CD4-positive, alpha-beta memory T cell (primary cell): ENCODE data around the gene KRTAP10-9. TPM values are rescaled to one million over a fixed set of nuclear protein-coding genes. Genes with fewer than 3 reads are reported as not detected.
"Not testable (repeated sequence)": the region's sequence is repeated elsewhere in the genome, so short reads cannot be mapped to it uniquely, and the experiment has no call there.

Experiments
- CTCF ChIA-PET: fragments of 350-600 bp; sonication (Branson Sonifier 250); formaldehyde crosslinking; loops from one replicate; lab custom pipeline; 2021; ENCODE audit warnings: inconsistent platforms; ENCODE audit not compliant: partially characterized antibody; lab: Charles Lee
- POLR2A ChIA-PET: fragments of 350-600 bp; sonication (Branson Sonifier 250); formaldehyde crosslinking; loops from one replicate; lab custom pipeline; 2021; ENCODE audit not compliant: partially characterized antibody; lab: Charles Lee
- DNase-seq, 5 donors: peaks; one replicate each; pipeline versions ENCODE4 v3.0.0 to v3.0.0-alpha.2; 2020 to 2022; ENCODE audit warnings: mixed read lengths in 1 of 5
- H3K27ac ChIP-seq: one replicate; pipeline ENCODE4 v1.7.0; 2013; ENCODE audit warnings: low read depth, low read length
- H3K27me3 ChIP-seq: 2 replicates; pipeline ENCODE4 v1.7.0; 2013; ENCODE audit warnings: mild to moderate bottlenecking, low read length, moderate library complexity; ENCODE audit not compliant: insufficient read depth
- H3K36me3 ChIP-seq: 2 replicates; pipeline ENCODE4 v1.7.0; 2013; ENCODE audit warnings: mild to moderate bottlenecking, low read length, moderate library complexity; ENCODE audit not compliant: insufficient read depth
- H3K4me1 ChIP-seq: 2 replicates; pipeline ENCODE4 v1.7.0; 2013; ENCODE audit warnings: mild to moderate bottlenecking, low read length, moderate library complexity; ENCODE audit not compliant: insufficient read depth
- H3K4me3 ChIP-seq, 2 donors: one replicate each; pipeline ENCODE4 v1.7.0; 2013; ENCODE audit warnings: low read length in 2 of 2, mild to moderate bottlenecking in 1 of 2
- H3K9me3 ChIP-seq, 2 donors: one replicate each; pipeline ENCODE4 v1.7.0; 2013; ENCODE audit warnings: low read length in 2 of 2, control low read depth in 1 of 2; ENCODE audit not compliant: control insufficient read depth in 1 of 2
- H3K27ac Mint-ChIP-seq, 7 donors: one replicate each; pipeline ENCODE4 v1.8.0; 2020 to 2021; ENCODE audit warnings: mixed read lengths in 7 of 7, mild to moderate bottlenecking in 6 of 7, inconsistent platforms in 3 of 7, moderate library complexity in 3 of 7
- H3K27me3 Mint-ChIP-seq, 2 donors: one replicate each; pipeline ENCODE4 v1.8.0; 2020 to 2021; ENCODE audit warnings: mixed read lengths in 2 of 2
- H3K36me3 Mint-ChIP-seq, 2 donors: one replicate each; pipeline ENCODE4 v1.8.0; 2020 to 2021; ENCODE audit warnings: mixed read lengths in 2 of 2, inconsistent platforms in 1 of 2, mild to moderate bottlenecking in 1 of 2
- H3K4me1 Mint-ChIP-seq, 4 donors: one replicate each; pipeline ENCODE4 v1.8.0; 2020 to 2021; ENCODE audit warnings: mixed read lengths in 4 of 4, mild to moderate bottlenecking in 1 of 4
- H3K4me3 Mint-ChIP-seq, 8 donors: one replicate each; pipeline ENCODE4 v1.8.0; 2020 to 2021; ENCODE audit warnings: mixed read lengths in 8 of 8, mild to moderate bottlenecking in 7 of 8, moderate library complexity in 6 of 8, inconsistent platforms in 3 of 8
- H3K9me3 Mint-ChIP-seq, 8 donors: one replicate each; pipeline ENCODE4 v1.8.0; 2020 to 2021; ENCODE audit warnings: mixed read lengths in 8 of 8, mild to moderate bottlenecking in 5 of 8, inconsistent platforms in 3 of 8, moderate library complexity in 1 of 8
- intact Hi-C: fragments of 100-400 bp; cut with micrococcal nuclease; formaldehyde crosslinking; loops from one replicate; pipeline ENCODE4 v1.15.1; 2023
- polyA plus RNA-seq, 2 donors: library from polyadenylated mRNA; unstranded; fragments of 300-500 nt; fragmentation: Illumina TruSeq; gene quantifications; one replicate each; pipeline ENCODE4 v1.2.3, GENCODE V29; 2021
- total RNA-seq, 2 experiments: library from RNA; stranded (reverse); gene quantifications; one replicate each; pipeline ENCODE4 v1.2.3, GENCODE V29; 2021

Gene KRTAP10-9
- total and polyA plus RNA-seq, 4 experiments from 2014 or later = not detected

DNA sequence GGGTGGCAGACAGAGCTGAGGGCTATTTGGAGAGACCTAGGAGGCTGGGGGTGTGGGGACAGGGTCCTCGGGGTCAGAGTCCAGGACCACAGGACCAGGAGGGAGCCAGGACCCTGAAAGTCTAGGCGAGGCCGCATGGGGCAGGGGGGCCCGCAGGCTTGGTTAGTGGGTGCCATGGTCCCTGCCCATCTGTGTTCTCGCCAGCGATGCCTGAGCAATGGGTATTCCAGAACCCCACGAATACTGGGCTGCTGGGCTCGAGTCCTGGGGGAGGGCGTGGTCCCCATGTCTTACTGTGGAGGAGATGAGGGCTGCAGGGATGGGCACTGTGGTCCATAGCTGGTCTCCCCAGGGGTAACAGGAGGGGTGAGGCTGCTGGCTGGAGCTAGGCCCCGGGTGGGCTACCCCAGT, 36.6 kb upstream of the KRTAP10-9 start:
- no peak overlapping the region for H3K4me3 ChIP-seq
- H3K9me3 ChIP-seq = no peaks in the 10 kb centered on the region
- CTCF ChIA-PET = no interaction called here
- H3K4me1 Mint-ChIP-seq = peaks cover 0 to 8% (median 3%) of the 10 kb centered on the region in 4 donors
- H3K27me3 Mint-ChIP-seq = peaks cover 14 to 16% of the 10 kb centered on the region in 2 donors
- DNase-seq = no peak
- H3K36me3 ChIP-seq = no peaks in the 10 kb centered on the region
- no peaks in the 10 kb centered on the region for H3K36me3 Mint-ChIP-seq
- H3K27me3 ChIP-seq = no peaks in the 10 kb centered on the region
- no peak overlapping the region for H3K4me3 Mint-ChIP-seq
- H3K27ac Mint-ChIP-seq = no peak overlapping the region
- no peak overlapping the region for H3K27ac ChIP-seq
- POLR2A ChIA-PET = no interaction called here
- intact Hi-C loops = no loop called here
- H3K4me1 ChIP-seq = no peaks in the 10 kb centered on the region
- H3K9me3 Mint-ChIP-seq = no peaks in the 10 kb centered on the region

DNA sequence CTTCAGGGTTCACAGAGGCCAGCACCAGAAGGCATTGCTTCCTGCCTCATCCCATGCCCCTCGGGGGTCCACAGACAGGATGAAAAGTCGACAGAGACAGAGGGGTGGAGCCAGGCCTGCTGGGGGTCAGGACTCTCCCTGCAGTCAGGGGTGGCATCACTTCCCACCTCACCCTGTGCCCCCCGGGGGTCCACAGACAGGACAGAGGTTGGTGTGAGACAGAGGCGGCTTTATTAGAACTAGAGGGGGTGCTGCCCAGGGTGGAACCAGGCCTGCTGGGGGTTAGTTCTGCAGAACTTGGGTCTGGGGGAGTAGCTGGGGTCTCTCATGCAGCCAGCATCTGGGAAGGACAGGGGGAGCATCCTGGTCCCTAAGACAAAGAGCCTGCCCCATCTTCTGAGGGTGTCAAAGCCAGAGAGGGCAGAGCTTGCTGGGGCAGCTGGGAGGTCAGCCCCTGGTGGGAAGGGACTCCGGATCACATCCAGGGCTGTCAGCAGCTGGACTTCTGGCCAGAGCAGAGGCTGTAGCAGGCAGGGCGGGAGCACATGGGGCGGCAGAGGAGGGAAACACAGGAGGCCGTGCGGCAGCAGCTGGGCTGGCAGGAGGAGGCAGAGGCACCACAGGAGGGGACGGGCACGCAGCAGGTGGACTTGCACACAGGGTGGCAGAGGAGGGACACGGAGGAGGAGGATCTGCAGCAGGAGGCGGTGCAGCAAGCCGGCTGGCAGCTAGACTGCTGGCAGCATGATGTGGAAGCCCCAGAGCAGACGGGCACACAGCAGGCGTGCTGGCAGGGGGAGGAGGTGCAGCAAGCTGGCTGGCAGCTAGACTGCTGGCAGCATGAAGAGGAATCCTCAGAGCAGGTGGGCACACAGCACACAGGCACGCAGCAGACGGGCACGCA, 35.7 kb upstream of the KRTAP10-9 start:
- H3K9me3 ChIP-seq, H3K27ac Mint-ChIP-seq, H3K4me1 ChIP-seq, H3K4me1 Mint-ChIP-seq, intact Hi-C loops, H3K4me3 Mint-ChIP-seq, H3K36me3 Mint-ChIP-seq, H3K27ac ChIP-seq, H3K36me3 ChIP-seq, CTCF ChIA-PET, DNase-seq, H3K4me3 ChIP-seq, H3K27me3 ChIP-seq, H3K9me3 Mint-ChIP-seq: not testable (repeated sequence)
- POLR2A ChIA-PET = interaction anchor here (1.1 kb wide), 1 partner anchor 28 kb away, joined by 3 read pairs; no protein-coding TSS in a partner anchor
- peaks cover 8 to 13% of the 10 kb centered on the region in 2 donors for H3K27me3 Mint-ChIP-seq

DNA sequence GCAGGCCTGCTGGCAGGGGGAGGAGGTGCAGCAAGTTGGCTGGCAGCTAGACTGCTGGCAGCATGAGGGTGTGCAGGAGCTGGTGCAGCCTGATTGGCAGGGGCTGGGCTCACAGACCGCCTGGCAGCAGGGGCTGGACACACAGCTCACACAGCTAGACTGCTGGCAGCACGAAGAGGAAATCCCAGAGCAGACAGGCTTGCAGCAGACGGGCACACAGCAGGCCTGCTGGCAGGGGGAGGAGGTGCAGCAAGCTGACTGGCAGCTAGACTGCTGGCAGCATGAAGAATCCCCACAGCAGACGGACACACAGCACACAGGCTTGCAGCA, 35.1 kb upstream of the KRTAP10-9 start:
- POLR2A ChIA-PET = interaction anchor here (1.1 kb wide), 1 partner anchor 27 kb away, joined by 3 read pairs; no protein-coding TSS in a partner anchor
- H3K4me1 Mint-ChIP-seq, H3K4me3 ChIP-seq, intact Hi-C loops, CTCF ChIA-PET, H3K27me3 ChIP-seq, H3K9me3 ChIP-seq, H3K4me3 Mint-ChIP-seq, H3K27me3 Mint-ChIP-seq, DNase-seq, H3K27ac ChIP-seq, H3K9me3 Mint-ChIP-seq, H3K4me1 ChIP-seq, H3K36me3 Mint-ChIP-seq, H3K36me3 ChIP-seq: not testable (repeated sequence)
- H3K27ac Mint-ChIP-seq = peak overlapping the region in 1 of 7 donors; percentile 25

DNA sequence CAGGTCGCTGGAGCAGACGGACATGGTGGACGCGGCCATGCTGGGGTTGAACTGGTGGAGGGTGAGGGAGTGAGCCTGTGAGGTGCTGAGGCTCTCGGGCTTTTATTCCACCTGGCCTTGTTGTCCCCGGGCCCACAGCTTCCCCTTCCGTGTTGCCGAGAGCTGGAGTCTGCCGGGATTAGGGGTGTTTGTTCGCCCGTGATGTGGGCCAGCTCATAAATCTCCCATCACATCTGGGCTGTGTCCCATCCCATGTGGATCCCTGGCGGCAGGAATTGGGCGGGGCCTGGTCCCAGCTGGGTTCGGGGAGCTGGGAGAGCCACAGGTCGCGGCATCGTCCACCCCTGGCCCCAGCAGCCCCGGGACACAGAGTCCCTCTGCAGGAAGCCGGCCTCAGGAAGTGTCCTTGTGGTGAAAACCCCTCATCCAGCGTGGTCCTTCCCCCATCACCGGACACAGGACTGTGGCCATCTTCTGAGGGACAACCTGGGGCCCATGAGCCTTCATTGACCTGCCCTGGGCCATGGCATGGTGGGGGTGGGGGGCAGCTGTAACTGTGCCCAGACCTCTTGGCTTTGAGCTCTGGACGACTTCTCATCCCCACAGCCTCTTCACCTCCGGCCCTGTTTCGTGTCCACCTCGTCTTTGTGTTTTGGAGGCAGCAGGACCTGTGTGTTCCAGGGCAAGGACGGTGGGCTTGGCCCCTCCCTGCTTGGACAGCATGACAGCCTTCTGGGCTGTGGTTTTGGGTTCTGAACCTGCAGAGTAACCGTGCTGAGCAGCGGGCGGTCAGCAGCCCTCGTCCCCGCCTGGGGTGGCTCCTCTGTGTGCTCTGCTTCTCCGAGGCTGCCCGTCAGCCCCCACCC, 34.2 kb upstream of the KRTAP10-9 start, which contains the start of gene KRTAP10-6:
TSS of gene KRTAP10-6 (minus strand) at position 60 of the 866 bp plus-strand sequence. CDS start at position 39, 21 bp downstream.
- no peaks in the 10 kb centered on the region for H3K36me3 ChIP-seq
- H3K9me3 ChIP-seq = no peaks in the 10 kb centered on the region
- H3K27ac Mint-ChIP-seq = peak within 1 kb of the TSS in 2 of 7 donors; percentile 24 to 25
- no peaks in the 10 kb centered on the region for H3K9me3 Mint-ChIP-seq
- no peak within 1 kb of the TSS for H3K4me3 ChIP-seq
- intact Hi-C loops = no loop called here
- ChIA-PET POLR2A (no interaction called here), CTCF (no interaction called here)
- H3K27ac ChIP-seq = no peak within 1 kb of the TSS
- H3K27me3 ChIP-seq = no peaks in the 10 kb centered on the region
- H3K36me3 Mint-ChIP-seq = no peaks in the 10 kb centered on the region
- peaks cover 0 to 8% (median 3%) of the 10 kb centered on the region in 4 donors for H3K4me1 Mint-ChIP-seq
- DNase-seq = no peak
- no peaks in the 10 kb centered on the region for H3K4me1 ChIP-seq
- H3K27me3 Mint-ChIP-seq = peaks cover 0 to 9% of the 10 kb centered on the region in 2 donors
- no peak within 1 kb of the TSS for H3K4me3 Mint-ChIP-seq

DNA sequence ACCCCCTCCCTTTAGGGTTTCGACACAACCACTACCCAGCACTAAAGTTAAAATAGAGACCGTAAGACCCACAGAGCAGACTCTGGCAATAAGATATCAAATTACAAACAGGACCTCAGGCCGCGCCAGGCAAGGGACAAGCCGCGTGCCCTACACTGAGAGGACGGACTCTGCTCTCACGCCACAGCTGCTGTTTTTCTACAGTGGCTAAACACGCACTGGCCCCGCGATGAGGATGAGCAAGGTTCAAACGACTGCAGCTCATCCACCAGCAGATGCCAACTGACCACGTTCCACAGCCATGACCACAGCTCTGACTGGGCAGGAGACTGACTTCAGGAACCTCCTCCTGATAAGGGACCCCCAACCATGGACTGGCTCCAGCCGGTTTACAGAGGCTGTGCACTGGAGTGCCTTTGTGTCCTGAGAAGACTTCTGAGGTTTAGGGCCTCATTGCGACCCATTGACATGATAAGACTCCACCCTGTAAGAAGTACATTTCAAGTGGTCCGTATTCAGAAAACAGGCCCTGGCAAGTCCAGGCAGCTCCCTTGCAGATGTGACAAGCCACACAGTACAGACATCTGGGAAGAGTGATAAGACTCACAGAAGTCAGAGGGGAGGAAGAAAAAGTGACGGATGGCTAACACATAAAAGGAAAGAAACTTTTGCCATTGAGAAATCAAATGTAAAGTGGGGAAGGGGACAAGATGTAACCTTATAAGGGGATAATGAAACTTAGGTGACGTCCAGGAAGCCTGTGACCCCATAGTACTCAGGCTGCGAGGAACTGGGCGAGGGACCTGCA, 33.1 kb upstream of the KRTAP10-9 start:
- Histone ChIP-seq H3K4me3 (no peak overlapping the region), H3K4me1 (no peaks in the 10 kb centered on the region), H3K36me3 (no peaks in the 10 kb centered on the region), H3K9me3 (no peaks in the 10 kb centered on the region), H3K27me3 (no peaks in the 10 kb centered on the region), H3K27ac (no peak overlapping the region)
- ChIA-PET POLR2A (no interaction called here), CTCF (interaction anchor here (0.7 kb wide), 1 partner anchor 199 kb away, joined by 3 read pairs; no protein-coding TSS in a partner anchor)
- peaks cover 0 to 8% (median 3%) of the 10 kb centered on the region in 4 donors for H3K4me1 Mint-ChIP-seq
- no peak for DNase-seq
- peaks cover 2 to 13% of the 10 kb centered on the region in 2 donors for H3K27me3 Mint-ChIP-seq
- no peak overlapping the region for H3K4me3 Mint-ChIP-seq
- intact Hi-C loops = no loop called here
- peaks cover 0 to 9% (median 4%) of the 10 kb centered on the region in 8 donors for H3K9me3 Mint-ChIP-seq
- H3K27ac Mint-ChIP-seq = peak overlapping the region in 2 of 7 donors; percentile 24 to 59
- no peaks in the 10 kb centered on the region for H3K36me3 Mint-ChIP-seq

DNA sequence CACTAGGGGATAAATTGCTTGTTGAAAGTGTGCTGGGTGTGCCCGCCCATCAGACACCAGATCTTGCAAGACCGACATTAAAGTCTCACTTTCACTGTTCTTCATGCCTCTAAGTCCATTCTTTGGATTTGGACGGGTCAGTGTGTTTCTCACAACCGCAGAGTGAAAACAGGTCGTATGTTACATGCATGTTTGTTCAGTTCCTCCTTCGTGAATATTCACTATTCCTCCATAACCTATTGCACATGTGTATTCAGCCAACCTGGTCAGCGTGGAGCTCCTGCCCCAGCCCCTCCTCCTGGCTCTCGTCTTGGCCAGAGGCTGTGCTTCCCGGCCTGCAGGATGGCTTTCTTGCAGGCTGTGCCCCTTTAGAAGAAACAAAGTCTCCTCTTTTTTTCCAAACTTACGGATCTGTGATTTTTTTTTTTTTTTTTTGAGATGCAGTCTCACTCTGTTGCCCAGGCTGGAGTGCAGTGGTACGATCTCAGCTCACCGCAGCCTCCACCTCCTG, 32.4 kb upstream of the KRTAP10-9 start:
- intact Hi-C loops = no loop called here
- no peaks in the 10 kb centered on the region for H3K36me3 ChIP-seq
- H3K9me3 ChIP-seq = no peaks in the 10 kb centered on the region
- no peak overlapping the region for H3K27ac ChIP-seq
- no peaks in the 10 kb centered on the region for H3K27me3 ChIP-seq
- CTCF ChIA-PET = interaction anchor here (0.7 kb wide), 2 partner anchors 166 to 198 kb away, joined by 3 to 4 read pairs; no protein-coding TSS in a partner anchor
- peaks cover 0 to 8% (median 3%) of the 10 kb centered on the region in 4 donors for H3K4me1 Mint-ChIP-seq
- H3K4me1 ChIP-seq = no peaks in the 10 kb centered on the region
- no peak overlapping the region for H3K4me3 ChIP-seq
- DNase-seq = no peak
- no peaks in the 10 kb centered on the region for H3K36me3 Mint-ChIP-seq
- H3K27me3 Mint-ChIP-seq = peaks cover 2 to 12% of the 10 kb centered on the region in 2 donors
- peak overlapping the region in 2 of 7 donors; percentile 13 to 41 for H3K27ac Mint-ChIP-seq
- no peak overlapping the region for H3K4me3 Mint-ChIP-seq
- peaks cover 0 to 12% (median 5%) of the 10 kb centered on the region in 8 donors for H3K9me3 Mint-ChIP-seq
- POLR2A ChIA-PET = no interaction called here
